HUES6 (cell line): Measurements from ENCODE around the gene ZDHHC1.

Source experiments
- H3K27ac ChIP-seq: 2 replicates; pipeline ENCODE4 v1.7.0; 2013; ENCODE audit warnings: low read depth, mild to moderate bottlenecking, low read length, inconsistent platforms
- H3K27me3 ChIP-seq: 2 replicates; pipeline ENCODE4 v1.6.1; 2013; ENCODE audit warnings: low read length; ENCODE audit not compliant: control insufficient read depth, insufficient read depth
- H3K36me3 ChIP-seq: 2 replicates; pipeline ENCODE4 v1.6.1; 2013; ENCODE audit warnings: low read length; ENCODE audit not compliant: control insufficient read depth, insufficient read depth
- H3K4me1 ChIP-seq: 2 replicates; pipeline ENCODE4 v1.6.1; 2013; ENCODE audit warnings: low read length; ENCODE audit not compliant: control insufficient read depth, insufficient read depth
- H3K4me3 ChIP-seq: 2 replicates; pipeline ENCODE4 v1.5.1; 2013; ENCODE audit warnings: low read depth, low read length
- H3K9ac ChIP-seq: one replicate; pipeline ENCODE4 v1.6.1; 2013; ENCODE audit warnings: mild to moderate bottlenecking, low read length
- H3K9me3 ChIP-seq: 2 replicates; pipeline ENCODE4 v1.6.1; 2013; ENCODE audit warnings: low read depth, low read length; ENCODE audit not compliant: control insufficient read depth, insufficient read depth

The ZDHHC1 gene

GRCh38 chr16:67429799-67430503 is 13.7 kb upstream of the ZDHHC1 start:
- Histone ChIP-seq H3K4me3 (peak overlapping the region; percentile 64), H3K27ac (no peak overlapping the region), H3K36me3 (no peaks in the 10 kb centered on the region), H3K27me3 (peaks cover 32% of the 10 kb centered on the region), H3K4me1 (peaks cover 53% of the 10 kb centered on the region), H3K9ac (peak overlapping the region; percentile 28), H3K9me3 (no peaks in the 10 kb centered on the region)

- no peak overlapping the region for H3K4me3 ChIP-seq
- peaks cover 32% of the 10 kb centered on the region for H3K27me3 ChIP-seq
Observed at GRCh38 chr16:67429053-67429798, 12.9 kb upstream of the ZDHHC1 start.

GRCh38 chr16:67428146-67428731 is 12.0 kb upstream of the ZDHHC1 start:
- Histone ChIP-seq H3K36me3 (no peaks in the 10 kb centered on the region), H3K9ac (no peak overlapping the region), H3K4me3 (no peak overlapping the region), H3K27ac (no peak overlapping the region), H3K4me1 (peaks cover 65% of the 10 kb centered on the region), H3K27me3 (peaks cover 32% of the 10 kb centered on the region), H3K9me3 (no peaks in the 10 kb centered on the region)

More at GRCh38 chr16:67429053-67429798, 12.9 kb upstream of the ZDHHC1 start:
- Histone ChIP-seq H3K36me3 (no peaks in the 10 kb centered on the region), H3K9me3 (no peaks in the 10 kb centered on the region), H3K27ac (no peak overlapping the region), H3K9ac (no peak overlapping the region), H3K4me1 (peaks cover 59% of the 10 kb centered on the region)

GRCh38 chr16:67426950-67427349 is 10.7 kb upstream of the ZDHHC1 start:
- Histone ChIP-seq H3K4me3 (no peak overlapping the region), H3K27me3 (peaks cover 32% of the 10 kb centered on the region), H3K27ac (no peak overlapping the region), H3K4me1 (peaks cover 62% of the 10 kb centered on the region), H3K9ac (no peak overlapping the region), H3K9me3 (no peaks in the 10 kb centered on the region), H3K36me3 (no peaks in the 10 kb centered on the region)

GRCh38 chr16:67426022-67426421 is 9.7 kb upstream of the ZDHHC1 start:
- H3K27me3 ChIP-seq = peaks cover 25% of the 10 kb centered on the region
- no peak overlapping the region for H3K27ac ChIP-seq
- H3K36me3 ChIP-seq = no peaks in the 10 kb centered on the region
- no peak overlapping the region for H3K4me3 ChIP-seq
- H3K9me3 ChIP-seq = no peaks in the 10 kb centered on the region
- peaks cover 64% of the 10 kb centered on the region for H3K4me1 ChIP-seq
- H3K9ac ChIP-seq = no peak overlapping the region

GRCh38 chr16:67425580-67425979 is 9.3 kb upstream of the ZDHHC1 start:
- Histone ChIP-seq H3K4me3 (no peak overlapping the region; the same call in 1 of the 2 replicates), H3K27me3 (peaks cover 24% of the 10 kb centered on the region), H3K9me3 (no peaks in the 10 kb centered on the region), H3K9ac (no peak overlapping the region), H3K36me3 (no peaks in the 10 kb centered on the region), H3K4me1 (peaks cover 67% of the 10 kb centered on the region), H3K27ac (no peak overlapping the region)

- peak overlapping the region; percentile 13 for H3K9ac ChIP-seq
- H3K27ac ChIP-seq = peak overlapping the region; percentile 78; the same call in 1 of the 2 replicates
- peaks cover 19% of the 10 kb centered on the region for H3K27me3 ChIP-seq
- peak overlapping the region; percentile 30 for H3K4me3 ChIP-seq
- H3K36me3 ChIP-seq = no peaks in the 10 kb centered on the region
- H3K4me1 ChIP-seq = peaks cover 64% of the 10 kb centered on the region
- no peaks in the 10 kb centered on the region for H3K9me3 ChIP-seq
Observed at GRCh38 chr16:67425061-67425460, 8.8 kb upstream of the ZDHHC1 start.

- Histone ChIP-seq H3K27me3 (peaks cover 10% of the 10 kb centered on the region), H3K4me3 (peak overlapping the region; percentile 30), H3K9me3 (peaks cover 3% of the 10 kb centered on the region; the same call in 1 of the 2 replicates), H3K9ac (peak overlapping the region; percentile 56), H3K36me3 (no peaks in the 10 kb centered on the region), H3K27ac (peak overlapping the region; percentile 78), H3K4me1 (peaks cover 60% of the 10 kb centered on the region)
Observed at GRCh38 chr16:67424261-67424615, 8.0 kb upstream of the ZDHHC1 start.

- peak overlapping the region; percentile 15 for H3K9ac ChIP-seq
- H3K27me3 ChIP-seq = peaks cover 5% of the 10 kb centered on the region
- peak overlapping the region; percentile 30 for H3K4me3 ChIP-seq
- H3K9me3 ChIP-seq = peaks cover 3% of the 10 kb centered on the region; the same call in 1 of the 2 replicates
- H3K27ac ChIP-seq = peak overlapping the region; percentile 78
- H3K36me3 ChIP-seq = no peaks in the 10 kb centered on the region
- H3K4me1 ChIP-seq = peaks cover 55% of the 10 kb centered on the region
Observed at GRCh38 chr16:67423611-67424260, 7.5 kb upstream of the ZDHHC1 start.

GRCh38 chr16:67423015-67423414 is 6.7 kb upstream of the ZDHHC1 start:
- no peaks in the 10 kb centered on the region for H3K27me3 ChIP-seq
- peaks cover 49% of the 10 kb centered on the region for H3K4me1 ChIP-seq
- H3K9ac ChIP-seq = no peak overlapping the region
- no peak overlapping the region for H3K4me3 ChIP-seq
- H3K27ac ChIP-seq = no peak overlapping the region
- H3K36me3 ChIP-seq = no peaks in the 10 kb centered on the region
- peaks cover 3% of the 10 kb centered on the region; the same call in 1 of the 2 replicates for H3K9me3 ChIP-seq
